ENCODE measurements around the gene DUSP9. TPM values are rescaled to one million over a fixed set of nuclear protein-coding genes. Genes with fewer than 3 reads are reported as not detected.
"Not testable (repeated sequence)": the region's sequence is repeated elsewhere in the genome, so short reads cannot be mapped to it uniquely, and the experiment has no call there.

DUSP9 gene
- total and polyA plus RNA-seq, 10 of the 15 experiments (the other 5 are each of a cell fraction or from before 2014, with no cell fraction given), result 0.10 TPM; not detected in 9

- no peak overlapping the region for H3K4me3 ChIP-seq
- ChIA-PET POLR2A (no interaction called here), SMC1A (ENCODE audit: uncharacterized antibody, unreplicated experiment) (no interaction called here), CTCF (no interaction called here), RAD21 (ENCODE audit: unreplicated experiment) (no interaction called here)
- no peaks in the 10 kb centered on the region for H4K20me1 ChIP-seq (ENCODE audit: control insufficient read depth, insufficient read depth)
- H3K9me3 ChIP-seq (replicated peaks; ENCODE audit: control insufficient read depth, insufficient read depth, low read length), result no peaks in the 10 kb centered on the region
- no peaks in the 10 kb centered on the region for H3K4me1 ChIP-seq (ENCODE audit: control insufficient read depth, insufficient read depth, low read length)
- in situ Hi-C loops (cut with MboI), result no loop called here
- H2AFZ ChIP-seq (ENCODE audit: control insufficient read depth, low read depth, low read length), result no peak overlapping the region
- no peak overlapping the region for H3K4me2 ChIP-seq (ENCODE audit: control insufficient read depth, insufficient read depth)
- H3K36me3 ChIP-seq (ENCODE audit: control insufficient read depth in 2 of 2, insufficient read depth in 2 of 2, low read length in 1 of 2), result no peaks in the 10 kb centered on the region
- no peaks in the 10 kb centered on the region for H3K27me3 ChIP-seq (replicated peaks in 1 of 2; ENCODE audit: control insufficient read depth in 2 of 2, insufficient read depth in 2 of 2, low read length in 1 of 2)
- no peak overlapping the region for H3K27ac ChIP-seq (ENCODE audit: control insufficient read depth, insufficient read depth)
- intact Hi-C loops (cut with micrococcal nuclease; ENCODE audit: unreplicated experiment), result no loop called here
- no peaks in the 10 kb centered on the region for H3K79me2 ChIP-seq (ENCODE audit: control insufficient read depth, insufficient read depth, low read length)
- no peak for ATAC-seq
- BruUV-seq (replicated peaks), result no TSS peak
- 70% methylated on average over 19 of the region's 19 CpGs for WGBS (ENCODE audit: insufficient coverage, insufficient replicate concordance, low lambda C conversion rate, missing lambda C conversion rate)
- no peak for TF ChIP-seq SMARCA5 (IDR thresholded peaks at IDR 0.05)
- no peak for DNase-seq (ENCODE audit: low read depth, low spot score)
- no peak overlapping the region for H3K9ac ChIP-seq (ENCODE audit: control insufficient read depth, insufficient read depth, low read length)
- no peak for FAIRE-seq
Observed at GRCh38 chrX:153689654-153690465, 42.9 kb downstream of the DUSP9 start.

GRCh38 chrX:153690466-153690865 lies 43.5 kb downstream of the DUSP9 start:
- ChIA-PET SMC1A (ENCODE audit: uncharacterized antibody, unreplicated experiment) (no interaction called here), CTCF (no interaction called here), RAD21 (ENCODE audit: unreplicated experiment) (no interaction called here), POLR2A (no interaction called here)
- Histone ChIP-seq H2AFZ (ENCODE audit: control insufficient read depth, low read depth, low read length) (no peak overlapping the region), H3K27ac (ENCODE audit: control insufficient read depth, insufficient read depth) (no peak overlapping the region), H3K9me3 (replicated peaks; ENCODE audit: control insufficient read depth, insufficient read depth, low read length) (no peaks in the 10 kb centered on the region), H3K27me3 (replicated peaks in 1 of 2; ENCODE audit: control insufficient read depth in 2 of 2, insufficient read depth in 2 of 2, low read length in 1 of 2) (no peaks in the 10 kb centered on the region), H3K4me2 (ENCODE audit: control insufficient read depth, insufficient read depth) (no peak overlapping the region), H4K20me1 (ENCODE audit: control insufficient read depth, insufficient read depth) (no peaks in the 10 kb centered on the region), H3K36me3 (ENCODE audit: control insufficient read depth in 2 of 2, insufficient read depth in 2 of 2, low read length in 1 of 2) (no peaks in the 10 kb centered on the region), H3K4me3 (no peak overlapping the region), H3K79me2 (ENCODE audit: control insufficient read depth, insufficient read depth, low read length) (no peaks in the 10 kb centered on the region), H3K9ac (ENCODE audit: control insufficient read depth, insufficient read depth, low read length) (no peak overlapping the region), H3K4me1 (ENCODE audit: control insufficient read depth, insufficient read depth, low read length) (no peaks in the 10 kb centered on the region)
- FAIRE-seq, result no peak
- intact Hi-C loops (cut with micrococcal nuclease; ENCODE audit: unreplicated experiment) (no loop called here), in situ Hi-C loops (cut with MboI) (no loop called here)
- no peak for DNase-seq (ENCODE audit: low read depth, low spot score)
- ATAC-seq, result no peak
- WGBS (ENCODE audit: insufficient coverage, insufficient replicate concordance, low lambda C conversion rate, missing lambda C conversion rate), result 44% methylated on average over 11 of the region's 14 CpGs
- no peak for TF ChIP-seq TAF1 (IDR thresholded peaks at IDR 0.05; ENCODE audit: borderline replicate concordance, low read depth, low read length)
- BruUV-seq (replicated peaks), result no TSS peak

GRCh38 chrX:153691032-153691827 lies 44.2 kb downstream of the DUSP9 start:
- WGBS (ENCODE audit: insufficient coverage, insufficient replicate concordance, low lambda C conversion rate, missing lambda C conversion rate), result 61% methylated on average over 18 of the region's 21 CpGs
- POLR2A ChIA-PET; H4K20me1 ChIP-seq (ENCODE audit: control insufficient read depth, insufficient read depth); H3K4me2 ChIP-seq (ENCODE audit: control insufficient read depth, insufficient read depth); H3K9me3 ChIP-seq (replicated peaks; ENCODE audit: control insufficient read depth, insufficient read depth, low read length); H3K27ac ChIP-seq (ENCODE audit: control insufficient read depth, insufficient read depth); H3K79me2 ChIP-seq (ENCODE audit: control insufficient read depth, insufficient read depth, low read length); CTCF ChIA-PET; FAIRE-seq; BruUV-seq (replicated peaks); intact Hi-C loops (cut with micrococcal nuclease; ENCODE audit: unreplicated experiment); SMC1A ChIA-PET (ENCODE audit: uncharacterized antibody, unreplicated experiment); in situ Hi-C loops (cut with MboI); RAD21 ChIA-PET (ENCODE audit: unreplicated experiment); H3K4me3 ChIP-seq; H3K36me3 ChIP-seq (ENCODE audit: control insufficient read depth in 2 of 2, insufficient read depth in 2 of 2, low read length in 1 of 2); H3K4me1 ChIP-seq (ENCODE audit: control insufficient read depth, insufficient read depth, low read length); DNase-seq (ENCODE audit: low read depth, low spot score); H3K27me3 ChIP-seq (replicated peaks in 1 of 2; ENCODE audit: control insufficient read depth in 2 of 2, insufficient read depth in 2 of 2, low read length in 1 of 2); ATAC-seq; H3K9ac ChIP-seq (ENCODE audit: control insufficient read depth, insufficient read depth, low read length); H2AFZ ChIP-seq (ENCODE audit: control insufficient read depth, low read depth, low read length): not testable (repeated sequence)

All from GM12878 (cell line).